Dedifferentiated amniotic fluid mesenchymal stem cell (primary cell): ENCODE measurements around the gene PRDM11.
A peak's percentile ranks its signal among the peaks of the same experiment; 100 is the strongest.
"Not testable (repeated sequence)": the region's sequence is repeated elsewhere in the genome, so short reads cannot be mapped to it uniquely, and the experiment has no call there.

Experiments used
- DNase-seq: peaks from one replicate; pipeline ENCODE4 v3.0.0-alpha.2; 2016; ENCODE audit errors: extremely low spot score

The PRDM11 gene

DNA sequence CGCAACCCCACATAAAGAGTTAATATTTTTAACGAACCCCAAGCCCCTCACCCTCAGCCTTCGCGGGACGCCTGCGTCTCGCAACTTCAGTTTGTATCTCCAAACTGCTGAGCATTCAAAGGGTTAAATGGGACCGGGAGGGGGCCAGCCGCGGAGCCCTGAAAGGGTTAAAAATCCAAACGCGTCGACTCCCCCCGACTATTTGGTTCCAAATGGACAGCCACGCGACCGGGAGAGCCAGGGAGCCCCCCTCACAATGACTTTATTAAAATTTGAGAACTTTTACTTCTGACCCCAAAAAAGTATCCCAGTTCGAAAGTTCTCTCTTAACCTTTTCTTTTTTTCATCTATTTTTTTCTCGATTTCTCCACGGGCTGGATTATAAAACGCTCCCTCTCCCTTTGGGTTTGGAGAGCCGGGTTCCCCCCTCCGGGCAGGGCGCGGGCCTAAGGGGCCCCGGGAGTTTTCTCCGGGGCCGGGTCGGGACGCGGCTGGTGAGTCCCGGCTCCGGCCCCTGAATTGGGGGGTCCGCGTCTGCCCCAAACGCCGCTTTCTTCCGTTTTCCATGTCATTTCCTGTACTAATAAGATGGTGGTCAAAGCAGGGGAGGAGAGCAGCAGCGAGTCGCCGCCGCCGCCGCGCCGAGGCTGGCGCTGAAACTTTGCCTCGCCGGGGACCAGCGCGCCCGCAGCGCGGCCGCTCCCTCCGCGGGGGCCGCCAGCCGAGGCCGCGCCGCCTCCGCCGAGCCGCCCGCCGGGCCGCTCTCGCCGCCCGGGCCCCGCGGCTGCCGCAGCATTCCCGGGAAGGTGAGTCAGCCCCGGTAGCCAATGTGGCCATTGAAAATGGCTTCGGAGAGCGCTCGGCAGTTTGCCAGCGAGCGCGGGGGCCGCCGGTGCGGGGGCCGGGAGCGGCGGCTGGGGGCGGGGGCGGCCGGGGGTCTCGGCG, at the start of gene PRDM11:
PRDM11 (plus strand) TSS at position 568 of the 945 bp plus-strand sequence. CDS start 35,128 bp downstream, outside the sequence.
- DNase-seq, result peak; percentile 40

DNA sequence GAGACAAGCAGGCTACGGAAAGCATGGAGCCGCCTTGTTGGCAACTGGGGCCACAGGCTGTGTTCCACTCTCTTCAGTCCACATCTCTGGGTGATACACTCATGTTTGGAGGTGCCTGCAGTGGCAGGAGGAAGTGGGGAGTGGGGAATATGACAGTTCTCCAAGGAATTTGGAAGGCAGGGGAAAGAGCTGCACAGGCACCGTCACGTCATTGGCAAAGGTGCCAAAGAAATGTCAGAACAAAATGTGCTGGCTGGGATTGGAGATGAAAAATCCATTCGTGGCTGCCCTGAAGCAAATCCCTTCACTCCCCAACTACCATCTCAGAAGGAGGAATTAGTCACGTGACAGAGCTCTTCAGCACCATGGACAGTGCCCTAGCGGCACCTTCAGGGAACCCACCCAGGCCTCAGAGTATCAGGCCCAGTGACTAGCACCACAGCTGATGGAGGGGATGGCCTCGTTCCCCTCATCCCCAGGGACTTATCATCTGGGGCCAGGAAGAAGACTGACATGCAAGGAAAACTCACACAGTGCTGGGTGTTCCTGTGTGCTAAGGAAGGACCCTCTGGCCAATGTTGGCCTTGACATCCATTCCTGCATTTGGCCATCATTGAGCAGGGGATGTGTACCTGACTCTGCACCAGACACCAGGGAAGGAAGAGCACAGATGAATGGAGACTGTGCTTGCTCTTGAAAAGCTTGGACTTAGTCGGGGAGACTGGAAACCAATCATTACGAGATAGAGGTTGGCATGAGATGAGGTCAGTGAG, 48.5 kb upstream of the PRDM11 start:
- peak; percentile 19 for DNase-seq

DNA sequence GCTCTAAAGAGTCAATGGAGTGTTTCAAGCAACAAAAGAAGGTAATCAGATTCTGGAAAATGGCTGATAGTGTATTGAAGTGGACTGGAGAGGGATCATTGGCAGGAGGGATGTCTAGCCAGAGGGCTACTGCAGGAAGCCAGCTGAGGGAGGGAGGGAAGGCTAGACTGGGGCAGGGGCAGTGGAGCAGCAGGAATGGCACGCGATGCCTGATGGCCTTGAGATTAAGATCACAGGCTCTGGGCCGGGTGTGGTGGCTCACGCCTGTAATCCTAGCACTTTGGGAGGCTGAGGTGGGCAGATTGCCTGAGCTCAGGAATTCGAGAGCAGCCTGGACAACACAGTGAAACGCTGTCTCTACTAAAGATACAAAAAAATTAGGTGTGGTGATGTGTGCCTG, 47.5 kb upstream of the PRDM11 start:
- DNase-seq, result no peak

DNA sequence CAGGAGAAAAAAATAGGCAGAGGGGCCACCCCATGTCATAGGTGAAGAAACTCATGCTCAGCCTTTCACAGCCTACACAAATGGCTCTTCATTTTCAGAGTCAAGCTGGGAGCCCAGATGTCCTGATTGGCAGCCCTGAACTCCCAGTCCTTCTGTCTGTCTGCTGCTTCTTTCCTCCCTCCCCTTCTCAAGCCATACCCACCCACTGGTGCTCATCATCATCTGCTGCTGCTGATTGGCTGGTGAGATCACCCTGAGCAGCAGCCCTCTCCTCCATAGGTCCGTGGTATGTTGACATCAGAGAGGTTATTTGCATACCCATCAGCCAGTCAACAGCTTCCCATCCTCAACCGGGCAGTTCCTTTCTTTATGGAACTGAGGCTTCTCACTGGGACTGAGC, 46.1 kb upstream of the PRDM11 start:
- DNase-seq, result no peak

DNA sequence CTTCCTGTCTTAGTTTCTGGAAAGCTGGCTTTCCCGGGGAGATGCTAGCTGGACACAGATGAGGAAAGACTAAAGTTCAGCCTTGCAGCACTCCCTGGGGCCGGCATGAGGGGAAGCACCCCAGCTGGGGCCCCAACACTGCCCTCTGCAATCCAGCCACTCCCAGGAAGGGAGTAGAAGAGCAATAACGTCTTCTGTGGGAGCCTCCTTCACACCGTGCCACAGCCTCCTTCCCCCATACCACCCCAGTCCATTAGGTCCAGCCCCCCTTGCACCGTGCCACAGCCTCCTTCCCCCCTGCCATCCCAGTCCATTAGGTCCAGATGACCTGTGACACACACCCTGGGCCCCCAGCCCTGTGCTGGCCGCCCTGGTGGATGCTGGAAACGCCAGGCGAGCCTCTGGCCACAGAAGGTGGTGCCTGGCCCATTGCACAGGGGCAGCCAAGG, 44.1 kb upstream of the PRDM11 start:
- DNase-seq, result no peak

DNA sequence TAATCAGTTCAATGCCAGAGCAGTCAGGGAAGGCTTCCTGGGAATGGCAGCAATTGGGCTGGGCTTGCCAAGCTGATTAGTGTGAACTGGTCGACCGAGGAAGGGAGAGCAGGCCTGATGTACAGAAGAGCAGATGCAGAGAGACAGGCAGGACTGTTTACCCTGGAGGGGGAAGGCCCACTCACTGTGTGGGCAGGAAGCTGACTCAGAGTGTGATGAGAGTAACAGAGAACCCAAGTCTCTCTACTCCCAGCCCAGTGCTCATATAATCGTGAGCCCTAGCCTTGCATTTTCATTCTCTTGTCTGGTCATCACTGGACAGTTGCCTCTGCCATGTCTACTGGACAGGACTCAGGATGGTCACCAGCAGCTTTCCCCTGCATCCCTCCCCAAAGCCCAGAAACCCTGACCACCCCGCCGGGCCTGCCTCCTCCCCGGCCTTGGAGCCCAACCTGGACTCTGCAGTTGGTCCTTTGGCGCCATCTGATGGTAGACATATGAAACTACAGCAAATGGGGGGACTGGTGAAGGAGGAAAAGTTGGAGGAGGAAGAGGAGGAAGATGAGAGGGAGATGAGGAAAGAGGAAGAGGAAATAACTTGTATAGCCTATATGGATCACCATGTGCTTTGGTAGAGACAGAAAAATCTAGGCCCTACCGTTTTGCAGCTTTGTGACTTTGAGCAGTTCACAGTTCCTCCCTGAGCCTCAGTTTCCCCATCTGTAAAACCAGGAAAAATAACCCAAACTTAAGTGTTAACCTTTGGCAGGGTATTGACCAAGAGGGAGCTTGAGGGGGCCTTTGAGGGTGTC, 43.4 kb upstream of the PRDM11 start:
- DNase-seq, result peak; percentile 49

DNA sequence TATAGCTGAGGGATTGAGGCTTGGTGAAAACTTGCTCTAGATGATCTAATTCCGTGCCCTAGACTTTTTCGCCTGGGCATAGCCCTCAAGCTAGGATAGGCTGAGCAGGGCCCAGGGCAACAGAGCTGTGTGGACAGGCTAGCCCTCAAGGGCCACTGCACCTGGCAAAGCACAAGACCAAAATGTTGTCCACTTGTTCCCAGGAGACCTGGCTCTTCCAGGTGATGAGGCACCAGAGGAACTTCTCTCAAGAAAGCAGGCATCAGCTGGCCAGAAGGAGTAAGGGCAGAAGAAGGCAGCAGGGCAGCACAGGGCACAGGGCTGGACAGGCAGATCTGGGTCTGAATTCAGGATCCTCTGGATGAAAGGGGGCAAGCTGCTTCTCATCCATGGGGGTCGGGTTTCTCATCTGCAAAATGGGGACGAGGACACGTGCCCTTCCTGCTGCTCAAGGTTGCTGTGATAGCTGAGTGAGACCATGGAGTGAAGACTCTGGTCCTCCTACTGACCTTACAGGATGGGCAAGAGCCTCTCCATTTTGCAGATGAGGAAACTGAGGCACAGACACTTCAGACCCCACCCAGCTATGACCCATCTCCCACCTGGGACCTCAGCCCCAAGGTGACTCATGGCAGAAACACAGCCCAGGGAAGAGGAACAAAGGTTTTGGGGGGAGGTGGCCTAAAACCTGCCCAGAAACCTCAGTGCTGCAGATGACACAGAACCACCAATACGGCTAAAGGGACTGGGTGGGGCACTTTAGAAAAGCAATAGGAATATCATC, 42.2 kb upstream of the PRDM11 start:
- DNase-seq, result no peak

DNA sequence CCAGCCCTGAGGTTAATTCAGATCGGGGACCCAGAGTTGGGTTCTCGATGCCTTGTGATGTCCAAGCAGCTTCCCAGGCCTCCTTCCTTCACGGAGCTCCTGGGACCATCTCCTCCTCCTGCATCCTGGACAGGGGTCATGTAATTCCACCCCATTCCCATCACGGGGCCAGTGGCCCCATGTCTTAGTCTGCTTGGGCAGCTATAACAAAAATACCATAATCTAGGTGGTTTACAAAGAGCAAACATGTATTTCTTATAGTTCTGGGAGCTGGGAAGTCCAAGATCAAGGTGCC, 41.7 kb upstream of the PRDM11 start:
- DNase-seq, result no peak

DNA sequence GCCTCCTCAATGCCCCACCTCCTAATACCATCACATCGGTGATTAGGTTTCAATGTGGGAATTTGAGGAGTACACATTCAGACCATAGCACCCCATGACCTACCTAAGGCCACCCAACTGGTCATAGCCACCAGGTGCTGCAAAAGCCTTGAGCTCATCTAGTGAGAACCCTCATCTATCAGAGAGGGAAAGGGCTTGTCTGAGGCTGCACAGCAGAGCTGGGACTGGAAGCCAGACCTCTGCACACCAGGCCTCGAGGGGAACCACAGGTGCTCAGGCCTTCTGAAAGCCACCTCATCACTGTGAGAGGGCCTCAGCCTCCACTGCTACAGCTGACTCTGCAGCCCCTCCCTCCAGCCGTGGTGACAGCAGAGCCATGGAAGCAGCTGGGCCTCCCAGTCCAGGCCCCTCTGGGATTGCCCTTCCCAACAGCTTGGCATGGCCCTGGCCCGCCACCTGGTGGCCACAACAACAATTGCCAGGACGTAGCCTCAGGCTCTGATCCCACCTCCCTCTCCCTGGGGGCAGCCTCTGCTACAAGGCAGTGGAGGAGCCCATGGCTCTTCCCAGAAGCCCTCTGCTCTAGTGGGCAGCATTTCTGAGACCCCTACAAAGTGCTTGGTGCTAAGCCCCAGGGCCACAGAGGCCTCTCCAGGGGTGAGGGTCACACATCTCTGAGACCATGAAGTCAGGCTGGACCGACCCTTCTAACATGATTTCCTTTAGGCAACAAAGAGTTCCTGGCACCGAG, 41.0 kb upstream of the PRDM11 start:
- DNase-seq, result peak; percentile 70

DNA sequence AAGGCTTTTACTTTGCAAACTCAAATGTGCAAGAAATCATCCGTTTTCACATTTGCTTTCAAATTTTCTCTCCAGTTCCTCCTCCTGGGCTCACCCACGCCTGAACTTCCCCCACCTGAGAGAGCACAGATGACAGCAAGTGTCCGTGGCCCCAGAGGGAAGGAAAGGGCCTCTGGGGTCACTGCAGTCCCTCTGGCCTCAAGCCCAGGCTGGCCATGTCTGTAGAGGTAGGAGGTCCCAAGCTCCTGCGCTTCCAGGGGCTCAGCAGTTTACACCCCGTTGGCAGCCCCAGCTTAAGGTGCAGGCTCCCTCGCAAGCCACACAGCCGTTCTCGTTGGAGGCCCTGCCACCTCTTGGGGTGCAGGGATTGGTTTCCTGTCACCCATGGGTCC, 40.5 kb upstream of the PRDM11 start:
- no peak for DNase-seq

DNA sequence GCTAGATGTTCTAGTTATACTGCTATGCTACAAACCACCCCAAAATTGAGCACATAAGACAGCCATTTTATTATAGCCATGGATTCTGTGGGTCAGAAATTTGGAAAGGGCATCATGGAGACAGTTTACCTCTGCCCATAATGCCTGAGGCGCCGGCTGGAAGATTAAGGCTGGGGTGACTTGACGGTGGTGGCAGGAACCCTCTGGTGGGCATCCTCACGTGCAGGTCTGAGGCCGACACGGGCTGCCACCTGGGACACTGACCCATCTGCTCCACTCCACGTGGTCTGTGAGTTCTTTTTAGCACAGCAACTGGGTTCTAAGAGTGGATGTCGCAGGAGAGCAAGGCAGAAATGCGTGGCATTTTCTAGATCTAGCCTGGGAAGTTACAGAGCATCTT, 40.0 kb upstream of the PRDM11 start:
- no peak for DNase-seq

DNA sequence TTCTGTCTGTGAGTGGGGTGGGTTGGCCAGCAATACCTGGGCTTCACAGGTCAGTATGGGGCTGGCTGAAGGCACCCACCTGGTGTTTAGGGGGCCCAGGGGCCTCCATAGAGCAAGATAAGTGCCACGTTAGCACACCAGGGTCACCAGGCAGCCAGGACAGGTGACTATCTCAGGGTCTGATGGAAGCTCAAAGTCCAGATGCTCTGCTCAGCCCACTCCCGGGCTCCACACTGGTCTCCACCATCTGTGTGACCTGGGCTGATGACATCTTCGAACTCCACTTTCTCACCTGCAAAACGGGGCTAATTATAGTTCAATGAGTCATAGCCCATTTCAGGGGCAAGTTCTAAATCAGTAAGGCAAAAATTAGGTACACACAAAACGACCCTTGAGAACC, 39.4 kb upstream of the PRDM11 start:
- DNase-seq, result no peak

DNA sequence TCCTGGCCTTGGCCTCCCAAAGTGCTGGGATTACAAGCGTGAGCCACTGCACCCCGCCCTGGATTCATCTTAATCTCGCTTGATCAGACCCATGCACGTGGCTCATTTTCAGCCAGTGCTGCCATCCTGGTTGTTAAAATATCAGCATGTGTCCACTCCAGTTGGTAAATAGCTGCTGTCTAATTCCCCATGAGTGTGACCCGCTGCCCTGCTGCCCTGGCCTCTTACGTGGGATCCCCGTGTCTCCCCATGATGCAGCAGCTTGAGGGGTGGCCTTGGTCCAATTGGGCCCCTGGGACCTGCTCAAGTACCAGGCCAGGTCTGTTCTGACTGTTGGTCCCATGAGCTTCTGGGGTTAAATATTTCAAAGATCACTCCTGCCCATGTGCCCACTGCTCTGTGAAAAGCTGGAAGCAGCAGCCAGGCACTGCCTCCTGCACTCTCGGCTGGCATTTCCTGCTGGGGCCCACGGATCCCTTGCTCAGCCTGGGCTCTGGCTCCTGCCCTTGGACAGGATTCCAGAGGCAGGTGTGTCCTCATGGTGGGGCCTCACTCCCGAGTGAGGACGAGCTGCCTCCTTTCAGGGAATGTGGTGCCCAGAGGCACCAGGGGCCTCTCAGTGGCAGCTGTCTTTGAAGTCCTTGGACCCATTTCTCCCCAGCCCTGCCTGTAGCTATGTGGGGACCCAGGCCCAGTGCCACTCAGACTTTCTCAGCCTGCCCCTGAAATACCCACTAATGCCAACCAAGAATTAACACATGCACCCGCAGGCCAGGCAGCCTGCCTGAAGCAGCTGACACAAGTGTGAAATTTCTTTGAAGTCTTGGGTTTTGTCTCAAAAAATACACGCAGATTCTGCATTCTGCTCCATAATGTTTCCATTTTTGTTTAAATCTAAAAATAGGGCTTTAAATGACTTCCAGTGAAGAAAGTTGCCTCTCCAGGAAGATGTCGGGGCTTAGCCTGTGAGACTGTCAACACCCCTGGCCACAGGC, 38.1 kb upstream of the PRDM11 start:
- DNase-seq, result no peak

DNA sequence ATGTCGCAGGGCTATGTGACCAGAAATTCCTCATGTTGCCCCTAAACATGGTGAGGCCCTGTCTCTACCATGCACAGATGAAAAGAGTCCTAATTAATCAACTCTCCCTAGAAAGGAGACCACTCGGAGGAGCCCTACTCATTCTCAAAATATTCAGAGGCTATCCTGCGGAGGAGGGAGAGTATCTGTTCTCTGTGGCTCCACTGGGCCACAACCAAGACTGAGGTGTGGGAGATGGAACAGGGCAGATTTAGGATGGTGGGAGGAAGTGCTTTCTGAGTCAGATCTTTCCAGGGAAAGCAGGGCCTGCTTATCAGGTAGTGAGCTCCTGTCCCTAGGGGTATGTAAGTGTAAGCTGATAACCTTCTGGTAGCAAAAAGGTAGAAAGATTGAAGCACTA, 37.0 kb upstream of the PRDM11 start:
- DNase-seq, result no peak

DNA sequence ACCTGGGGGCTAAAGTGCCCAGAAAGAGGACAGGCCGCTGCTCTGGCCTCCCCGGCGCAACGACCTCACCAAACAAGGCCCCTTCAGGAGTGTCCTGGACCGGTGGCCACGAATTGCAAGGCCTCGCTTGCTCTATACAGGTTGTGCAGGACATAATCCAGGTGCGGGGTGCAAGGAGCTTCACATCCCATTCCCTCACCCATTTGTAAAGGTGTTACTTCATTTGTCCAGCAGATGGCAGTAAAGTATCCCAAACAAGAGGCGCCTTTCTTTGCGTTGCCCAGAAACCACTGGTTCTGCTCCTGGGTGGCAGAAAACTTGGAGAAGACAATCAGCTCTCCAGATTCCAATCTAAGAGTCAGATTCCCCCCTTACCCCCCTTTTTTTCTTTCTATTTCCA, 35.9 kb upstream of the PRDM11 start:
- peak; percentile 88 for DNase-seq

DNA sequence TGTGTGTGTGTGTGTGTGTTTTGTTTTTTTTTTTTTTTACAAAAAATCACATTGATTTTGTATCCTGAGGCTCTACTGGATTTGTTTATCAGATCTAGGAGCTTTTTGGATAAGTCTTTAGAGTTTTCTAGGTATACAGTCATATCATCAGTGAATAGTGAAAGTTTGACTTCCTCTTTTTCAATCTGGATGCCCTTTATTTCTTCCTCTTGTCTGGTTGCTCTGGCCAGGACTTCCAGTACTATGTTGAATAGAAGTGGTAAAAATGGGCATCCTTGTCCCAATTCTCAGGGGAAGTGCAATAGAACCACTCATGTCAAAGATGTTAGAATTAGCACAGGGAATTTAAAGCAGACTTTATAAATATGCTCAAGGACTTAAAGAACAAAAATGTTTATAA, 32.6 kb upstream of the PRDM11 start:
- no peak for DNase-seq

DNA sequence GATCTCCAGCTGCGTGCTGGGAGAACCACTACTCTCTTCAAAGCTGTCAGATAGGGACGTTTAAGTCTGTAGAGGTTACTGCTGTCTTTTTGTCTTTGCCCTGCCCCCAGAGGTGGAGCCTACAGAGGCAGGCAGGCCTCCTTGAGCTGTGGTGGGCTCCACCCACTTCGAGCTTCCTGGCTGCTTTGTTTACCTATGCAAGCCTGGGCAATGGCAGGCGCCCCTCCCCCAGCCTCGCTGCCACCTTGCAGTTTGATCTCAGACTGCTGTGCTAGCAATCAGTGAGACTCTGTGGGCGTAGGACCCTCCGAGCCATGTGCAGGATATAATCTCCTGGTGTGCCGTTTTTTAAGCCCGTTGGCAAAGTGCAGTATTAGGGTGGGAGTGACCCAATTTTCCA, 18.6 kb upstream of the PRDM11 start:
- DNase-seq, result not testable (repeated sequence)

DNA sequence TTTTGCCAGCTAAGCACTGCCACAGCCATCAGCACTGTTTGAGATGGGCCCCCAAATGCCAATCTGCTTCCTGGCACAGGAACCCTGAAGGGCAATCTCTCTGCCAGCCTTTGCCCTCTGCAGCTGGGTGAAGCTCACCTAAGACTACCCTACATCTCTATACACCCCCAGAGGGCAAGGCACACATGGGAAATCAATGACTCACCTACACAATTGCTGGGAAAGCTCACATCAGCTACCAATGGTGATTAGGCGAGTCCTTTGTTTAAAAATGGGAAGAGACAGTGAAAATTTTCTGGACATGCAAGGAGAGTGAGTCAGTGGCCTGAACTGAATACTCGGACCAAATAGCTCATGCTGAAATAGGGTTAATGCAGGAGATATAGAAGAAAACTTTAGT, 12.6 kb upstream of the PRDM11 start:
- no peak for DNase-seq

DNA sequence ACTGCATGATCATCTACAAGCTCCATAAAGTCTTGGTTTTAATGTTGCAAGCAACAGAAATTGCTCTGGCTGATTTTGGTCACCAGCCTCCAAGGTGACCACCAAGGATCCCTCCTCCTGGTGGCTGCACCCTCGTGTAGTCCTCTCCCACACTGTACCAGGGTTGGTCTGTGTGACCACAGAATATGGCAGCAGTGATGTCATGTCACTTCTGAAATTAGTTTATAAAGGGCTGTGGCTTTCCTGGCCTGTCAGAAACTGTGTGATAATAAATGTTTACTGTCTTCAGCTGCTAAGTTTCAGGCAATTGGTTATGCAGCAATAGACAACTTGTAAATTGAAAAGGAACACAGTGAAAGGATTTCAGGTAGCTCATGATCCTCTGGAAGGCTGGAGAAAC, 5.3 kb upstream of the PRDM11 start:
- DNase-seq, result no peak
